HUES64 (cell line): Measurements from ENCODE around the gene UGT2A3.
"Not testable (repeated sequence)": the region's sequence is repeated elsewhere in the genome, so short reads cannot be mapped to it uniquely, and the experiment has no call there.

Source experiments
- H3K27ac ChIP-seq: 2 replicates; pipeline ENCODE4 v1.7.0; 2013; ENCODE audit warnings: low read depth, low read length, inconsistent platforms
- H3K27me3 ChIP-seq: 2 replicates; pipeline ENCODE4 v1.6.1; 2013; ENCODE audit warnings: mild to moderate bottlenecking, low read length; ENCODE audit not compliant: insufficient read depth
- H3K36me3 ChIP-seq: 2 replicates; pipeline ENCODE4 v1.6.1; 2013; ENCODE audit warnings: mild to moderate bottlenecking, low read length; ENCODE audit not compliant: insufficient read depth
- H3K4me1 ChIP-seq: 2 replicates; pipeline ENCODE4 v1.6.1; 2013; ENCODE audit warnings: mild to moderate bottlenecking, low read length, moderate library complexity; ENCODE audit not compliant: insufficient read depth
- H3K4me3 ChIP-seq: 2 replicates; pipeline ENCODE4 v1.5.1; 2013; ENCODE audit warnings: mild to moderate bottlenecking, low read length, moderate library complexity
- H3K9ac ChIP-seq: 2 replicates; pipeline ENCODE4 v1.6.1; 2013; ENCODE audit warnings: mild to moderate bottlenecking, low read depth, low read length
- H3K9me3 ChIP-seq: 2 replicates; pipeline ENCODE4 v1.6.1; 2013; ENCODE audit warnings: low read depth, low read length; ENCODE audit not compliant: insufficient read depth
- WGBS: fragments of 150-250, 120-280 bp; methylation state at CpG from one replicate; pipeline ENCODE4 v1.1.7; 2013; ENCODE audit warnings: missing lambda C conversion rate; 5-methylcytosine and 5-hydroxymethylcytosine counted together

Gene UGT2A3

GRCh38 chr4:68953056-68953596, 1.5 kb upstream of the UGT2A3 start:
- 86% methylated on average over 2 of the region's 2 CpGs for WGBS
- Histone ChIP-seq H3K4me1 (no peaks in the 10 kb centered on the region; the same call in 1 of the 2 replicates), H3K9me3 (no peaks in the 10 kb centered on the region), H3K36me3 (no peaks in the 10 kb centered on the region), H3K27ac (no peak overlapping the region), H3K27me3 (no peaks in the 10 kb centered on the region), H3K4me3 (no peak overlapping the region), H3K9ac (no peak overlapping the region)

- 100% methylated on average over 1 of the region's 2 CpGs for WGBS
- no peaks in the 10 kb centered on the region for H3K36me3 ChIP-seq
- no peaks in the 10 kb centered on the region; the same call in 1 of the 2 replicates for H3K4me1 ChIP-seq
- H3K4me3 ChIP-seq = no peak overlapping the region
- H3K27ac ChIP-seq = no peak overlapping the region
- H3K9ac ChIP-seq = no peak overlapping the region
- no peaks in the 10 kb centered on the region for H3K27me3 ChIP-seq
- H3K9me3 ChIP-seq = no peaks in the 10 kb centered on the region
Measured at GRCh38 chr4:68951806-68952585, 392 bp upstream of the UGT2A3 start.

- H3K36me3 ChIP-seq = no peaks in the 10 kb centered on the region
- H3K4me1 ChIP-seq = no peaks in the 10 kb centered on the region; the same call in 1 of the 2 replicates
- no peak overlapping the region for H3K4me3 ChIP-seq
- no peak overlapping the region for H3K27ac ChIP-seq
- no peaks in the 10 kb centered on the region for H3K27me3 ChIP-seq
- H3K9me3 ChIP-seq = no peaks in the 10 kb centered on the region
- WGBS = 100% methylated on average over 2 of the region's 2 CpGs
- no peak overlapping the region for H3K9ac ChIP-seq
Measured at GRCh38 chr4:68950033-68950432, 1.6 kb downstream of the UGT2A3 start.

GRCh38 chr4:68948985-68949384, 2.6 kb downstream of the UGT2A3 start:
- H3K9me3 ChIP-seq = no peaks in the 10 kb centered on the region
- H3K36me3 ChIP-seq = no peaks in the 10 kb centered on the region
- H3K9ac ChIP-seq = no peak overlapping the region
- no peaks in the 10 kb centered on the region; the same call in 1 of the 2 replicates for H3K4me1 ChIP-seq
- H3K27ac ChIP-seq = no peak overlapping the region
- WGBS = 86% methylated on average over 1 of the region's 3 CpGs
- no peak overlapping the region for H3K4me3 ChIP-seq
- H3K27me3 ChIP-seq = no peaks in the 10 kb centered on the region

- Histone ChIP-seq H3K9ac (no peak overlapping the region), H3K27ac (no peak overlapping the region), H3K4me1 (no peaks in the 10 kb centered on the region; the same call in 1 of the 2 replicates), H3K9me3 (no peaks in the 10 kb centered on the region), H3K27me3 (no peaks in the 10 kb centered on the region), H3K36me3 (no peaks in the 10 kb centered on the region), H3K4me3 (no peak overlapping the region)
- WGBS = 100% methylated on average over 1 of the region's 2 CpGs
Measured at GRCh38 chr4:68948044-68948743, 3.4 kb downstream of the UGT2A3 start.

- no peaks in the 10 kb centered on the region for H3K4me1 ChIP-seq
- no peaks in the 10 kb centered on the region for H3K36me3 ChIP-seq
- no peak overlapping the region for H3K27ac ChIP-seq
- WGBS = 100% methylated on average over 1 of the region's 3 CpGs
- H3K9me3 ChIP-seq = no peaks in the 10 kb centered on the region
- no peak overlapping the region for H3K9ac ChIP-seq
- H3K4me3 ChIP-seq = no peak overlapping the region
- no peaks in the 10 kb centered on the region for H3K27me3 ChIP-seq
Measured at GRCh38 chr4:68929076-68929737, 22.4 kb downstream of the UGT2A3 start.

GRCh38 chr4:68927165-68927564, 24.4 kb downstream of the UGT2A3 start:
- no peak overlapping the region for H3K9ac ChIP-seq
- no peaks in the 10 kb centered on the region for H3K9me3 ChIP-seq
- H3K27me3 ChIP-seq = no peaks in the 10 kb centered on the region
- H3K4me3 ChIP-seq = no peak overlapping the region
- H3K4me1 ChIP-seq = no peaks in the 10 kb centered on the region
- WGBS = 87% methylated on average over 1 of the region's 3 CpGs
- no peak overlapping the region for H3K27ac ChIP-seq
- no peaks in the 10 kb centered on the region for H3K36me3 ChIP-seq

- not testable (repeated sequence) for H3K4me3 ChIP-seq, H3K9me3 ChIP-seq, H3K36me3 ChIP-seq, H3K4me1 ChIP-seq, H3K27me3 ChIP-seq, H3K27ac ChIP-seq, H3K9ac ChIP-seq
- WGBS = 62% methylated on average over 5 of the region's 5 CpGs
Measured at GRCh38 chr4:68922202-68922601, 29.4 kb downstream of the UGT2A3 start.

- Histone ChIP-seq H3K9ac (no peak overlapping the region), H3K4me1 (no peaks in the 10 kb centered on the region), H3K27me3 (no peaks in the 10 kb centered on the region), H3K27ac (no peak overlapping the region), H3K4me3 (no peak overlapping the region), H3K9me3 (no peaks in the 10 kb centered on the region), H3K36me3 (no peaks in the 10 kb centered on the region)
Measured at GRCh38 chr4:68921051-68921450, 30.6 kb downstream of the UGT2A3 start.

GRCh38 chr4:68917016-68917415, 34.6 kb downstream of the UGT2A3 start:
- Histone ChIP-seq H3K9ac (no peak overlapping the region), H3K27me3 (no peaks in the 10 kb centered on the region), H3K9me3 (no peaks in the 10 kb centered on the region), H3K27ac (no peak overlapping the region), H3K36me3 (no peaks in the 10 kb centered on the region), H3K4me3 (no peak overlapping the region), H3K4me1 (no peaks in the 10 kb centered on the region)
- 95% methylated on average over 7 of the region's 8 CpGs for WGBS

- Histone ChIP-seq H3K9me3 (no peaks in the 10 kb centered on the region), H3K27ac (no peak overlapping the region), H3K36me3 (no peaks in the 10 kb centered on the region), H3K9ac (no peak overlapping the region), H3K4me1 (peaks cover 3% of the 10 kb centered on the region; the same call in 1 of the 2 replicates), H3K4me3 (no peak overlapping the region), H3K27me3 (no peaks in the 10 kb centered on the region)
- 89% methylated on average over 2 of the region's 3 CpGs for WGBS
Measured at GRCh38 chr4:68912807-68913206, 38.8 kb downstream of the UGT2A3 start.
